Stimulated activated CD4-positive, alpha-beta T cell treated with anti-CD3 and anti-CD28 coated beads, TNF-alpha, amount 100 ng/mL, for 1 hour (primary cell): Measurements from ENCODE around the gene MANSC1.
A peak's percentile ranks its signal among the peaks of the same experiment; 100 is the strongest.

Source experiments
- DNase-seq, 3 donors: peaks; one replicate each; pipeline ENCODE4 v3.0.0-alpha.2; 2020; ENCODE audit warnings: low read depth in 3 of 3, low spot score in 1 of 3

Gene MANSC1

GRCh38 chr12:12349711-12350665, at the start of gene MANSC1:
Gene MANSC1 (minus strand): TSS chr12:12350242. CDS start chr12:12343314, 6,928 bp downstream.
- peak in 1 of 3 donors; percentile 35 for DNase-seq

GRCh38 chr12:12399161-12399560, 49.1 kb upstream of the MANSC1 start:
- no peak for DNase-seq

- DNase-seq: no peak
These were observed 48.2 kb upstream of the MANSC1 start for GRCh38 chr12:12398026-12398859.

- DNase-seq: no peak
These were observed 47.1 kb upstream of the MANSC1 start for GRCh38 chr12:12397184-12397583.

GRCh38 chr12:12396694-12397093, 46.7 kb upstream of the MANSC1 start:
- no peak for DNase-seq

- no peak for DNase-seq
These were observed 43.1 kb upstream of the MANSC1 start for GRCh38 chr12:12393171-12393570.

- DNase-seq: no peak
These were observed 42.4 kb upstream of the MANSC1 start for GRCh38 chr12:12392413-12392812.

- no peak for DNase-seq
These were observed 37.5 kb upstream of the MANSC1 start for GRCh38 chr12:12387501-12387900.

- no peak for DNase-seq
These were observed 34.7 kb upstream of the MANSC1 start for GRCh38 chr12:12384571-12385340.

- DNase-seq: no peak
These were observed 31.9 kb upstream of the MANSC1 start for GRCh38 chr12:12381982-12382381.

GRCh38 chr12:12380949-12381593, 31.0 kb upstream of the MANSC1 start:
- no peak for DNase-seq

- peak in 1 of 3 donors; percentile 5 for DNase-seq
These were observed 30.0 kb upstream of the MANSC1 start for GRCh38 chr12:12379831-12380730.

GRCh38 chr12:12378616-12379015, 28.6 kb upstream of the MANSC1 start:
- no peak for DNase-seq

GRCh38 chr12:12376646-12377448, 26.8 kb upstream of the MANSC1 start:
- DNase-seq: peak in 1 of 3 donors; percentile 6

GRCh38 chr12:12372946-12373722, 23.1 kb upstream of the MANSC1 start:
- DNase-seq: no peak

GRCh38 chr12:12367482-12367998, 17.5 kb upstream of the MANSC1 start:
- DNase-seq: no peak

- DNase-seq: no peak
These were observed 16.8 kb upstream of the MANSC1 start for GRCh38 chr12:12366701-12367481.
